ENCODE results near the gene FCN1. TPM values are rescaled to one million over a fixed set of nuclear protein-coding genes. Genes with fewer than 3 reads are reported as not detected.

Gene FCN1
- total RNA-seq, 1 donor from 2014 or later = not detected

DNA sequence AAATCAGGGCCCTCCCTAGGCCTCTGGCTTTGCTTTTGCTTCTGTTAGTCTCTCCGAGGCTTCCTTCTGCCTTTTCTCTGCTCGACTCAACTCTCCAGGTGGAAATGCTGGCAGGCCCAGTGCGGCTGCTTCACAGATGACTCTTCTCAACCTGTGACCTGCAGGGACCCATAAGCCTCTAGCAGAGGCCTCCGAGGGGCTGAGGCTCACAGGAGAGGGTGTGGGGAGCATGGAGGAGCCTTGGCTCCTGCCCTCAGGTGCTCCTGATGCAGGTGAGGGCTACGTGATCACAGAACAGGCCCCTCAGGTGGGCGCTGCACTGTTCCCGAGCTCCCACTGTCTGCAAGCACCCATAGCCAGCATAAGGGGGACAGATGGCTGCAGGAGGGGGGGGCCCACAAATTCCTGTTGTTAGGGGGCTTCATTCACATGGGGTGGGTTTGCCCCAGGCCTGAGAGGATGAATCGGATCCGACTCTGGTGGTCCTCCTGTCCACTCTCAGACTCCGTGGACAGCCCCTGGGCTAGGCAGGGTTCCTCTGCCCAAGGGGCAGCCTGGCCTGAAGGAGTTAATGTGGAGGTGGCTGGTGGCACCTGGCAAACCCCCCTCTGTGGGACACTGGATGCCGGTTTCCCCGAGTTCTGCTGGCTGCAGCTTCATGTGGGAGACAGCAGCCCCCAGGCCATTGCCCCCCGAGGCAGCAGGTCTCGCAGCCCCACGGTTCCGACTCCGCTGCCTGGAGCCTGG, 48.0 kb downstream of the FCN1 start:
- H3K4me3 Mint-ChIP-seq = no peak overlapping the region
- H3K36me3 Mint-ChIP-seq = no peaks in the 10 kb centered on the region
- no peaks in the 10 kb centered on the region for H3K4me1 Mint-ChIP-seq
- H3K27me3 Mint-ChIP-seq (ENCODE audit: low read depth) = peaks cover 20% of the 10 kb centered on the region
- peaks cover 6% of the 10 kb centered on the region for H3K9me3 Mint-ChIP-seq
- no peak for DNase-seq (ENCODE audit: low spot score in 2 of 2, unreplicated experiment in 2 of 2)
- TF ChIP-seq, protein P1, sequence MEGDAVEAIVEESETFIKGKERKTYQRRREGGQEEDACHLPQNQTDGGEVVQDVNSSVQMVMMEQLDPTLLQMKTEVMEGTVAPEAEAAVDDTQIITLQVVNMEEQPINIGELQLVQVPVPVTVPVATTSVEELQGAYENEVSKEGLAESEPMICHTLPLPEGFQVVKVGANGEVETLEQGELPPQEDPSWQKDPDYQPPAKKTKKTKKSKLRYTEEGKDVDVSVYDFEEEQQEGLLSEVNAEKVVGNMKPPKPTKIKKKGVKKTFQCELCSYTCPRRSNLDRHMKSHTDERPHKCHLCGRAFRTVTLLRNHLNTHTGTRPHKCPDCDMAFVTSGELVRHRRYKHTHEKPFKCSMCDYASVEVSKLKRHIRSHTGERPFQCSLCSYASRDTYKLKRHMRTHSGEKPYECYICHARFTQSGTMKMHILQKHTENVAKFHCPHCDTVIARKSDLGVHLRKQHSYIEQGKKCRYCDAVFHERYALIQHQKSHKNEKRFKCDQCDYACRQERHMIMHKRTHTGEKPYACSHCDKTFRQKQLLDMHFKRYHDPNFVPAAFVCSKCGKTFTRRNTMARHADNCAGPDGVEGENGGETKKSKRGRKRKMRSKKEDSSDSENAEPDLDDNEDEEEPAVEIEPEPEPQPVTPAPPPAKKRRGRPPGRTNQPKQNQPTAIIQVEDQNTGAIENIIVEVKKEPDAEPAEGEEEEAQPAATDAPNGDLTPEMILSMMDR (IDR thresholded peaks at IDR 0.05; ENCODE audit: unreplicated experiment) = no peak
- no peak overlapping the region for H3K27ac Mint-ChIP-seq

DNA sequence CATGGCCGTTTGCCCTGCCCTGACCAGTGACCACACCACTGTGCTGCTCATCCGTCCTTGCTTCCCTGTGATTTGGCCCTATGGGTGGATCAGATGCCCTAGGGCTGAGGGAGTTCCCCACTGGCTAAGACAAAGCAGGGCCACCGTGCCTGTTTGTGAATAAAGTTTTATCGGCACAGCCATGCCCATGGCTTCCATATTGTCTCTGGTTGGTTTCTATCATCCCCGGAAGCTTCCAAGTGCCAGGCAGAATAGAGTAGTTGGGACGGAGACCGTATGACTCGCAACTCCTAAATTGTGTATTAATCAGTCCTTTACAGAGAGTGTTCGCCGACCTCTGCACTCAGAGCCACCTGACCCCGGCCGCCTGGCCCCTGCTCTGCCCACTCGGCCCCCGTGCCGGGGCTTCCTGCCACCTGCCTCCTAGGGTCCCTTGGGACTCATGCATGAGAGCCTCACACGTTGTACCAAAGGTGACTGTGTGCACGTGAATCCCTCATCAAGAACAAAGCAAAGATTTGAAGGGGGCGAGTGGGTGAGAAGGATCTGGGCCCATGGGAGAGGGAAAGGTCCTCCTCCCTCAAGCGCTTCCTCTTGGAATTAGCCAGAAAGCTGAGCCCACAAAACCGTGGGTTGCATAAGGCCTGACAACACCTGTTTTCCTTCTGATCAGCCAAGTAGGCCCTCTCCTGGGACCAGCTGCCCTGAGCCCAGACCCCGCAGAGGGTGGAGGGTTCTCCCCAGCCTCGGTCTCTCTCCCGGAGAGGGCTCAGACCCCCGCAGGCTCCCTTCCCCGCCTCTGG, 48.8 kb downstream of the FCN1 start:
- TF ChIP-seq, protein P1 (IDR thresholded peaks at IDR 0.05; ENCODE audit: unreplicated experiment) = no peak
- Mint-ChIP-seq H3K27me3 (ENCODE audit: low read depth) (peaks cover 15% of the 10 kb centered on the region), H3K9me3 (no peaks in the 10 kb centered on the region), H3K36me3 (no peaks in the 10 kb centered on the region), H3K27ac (no peak overlapping the region), H3K4me1 (no peaks in the 10 kb centered on the region), H3K4me3 (no peak overlapping the region)
- DNase-seq (ENCODE audit: low spot score in 2 of 2, unreplicated experiment in 2 of 2) = no peak

DNA sequence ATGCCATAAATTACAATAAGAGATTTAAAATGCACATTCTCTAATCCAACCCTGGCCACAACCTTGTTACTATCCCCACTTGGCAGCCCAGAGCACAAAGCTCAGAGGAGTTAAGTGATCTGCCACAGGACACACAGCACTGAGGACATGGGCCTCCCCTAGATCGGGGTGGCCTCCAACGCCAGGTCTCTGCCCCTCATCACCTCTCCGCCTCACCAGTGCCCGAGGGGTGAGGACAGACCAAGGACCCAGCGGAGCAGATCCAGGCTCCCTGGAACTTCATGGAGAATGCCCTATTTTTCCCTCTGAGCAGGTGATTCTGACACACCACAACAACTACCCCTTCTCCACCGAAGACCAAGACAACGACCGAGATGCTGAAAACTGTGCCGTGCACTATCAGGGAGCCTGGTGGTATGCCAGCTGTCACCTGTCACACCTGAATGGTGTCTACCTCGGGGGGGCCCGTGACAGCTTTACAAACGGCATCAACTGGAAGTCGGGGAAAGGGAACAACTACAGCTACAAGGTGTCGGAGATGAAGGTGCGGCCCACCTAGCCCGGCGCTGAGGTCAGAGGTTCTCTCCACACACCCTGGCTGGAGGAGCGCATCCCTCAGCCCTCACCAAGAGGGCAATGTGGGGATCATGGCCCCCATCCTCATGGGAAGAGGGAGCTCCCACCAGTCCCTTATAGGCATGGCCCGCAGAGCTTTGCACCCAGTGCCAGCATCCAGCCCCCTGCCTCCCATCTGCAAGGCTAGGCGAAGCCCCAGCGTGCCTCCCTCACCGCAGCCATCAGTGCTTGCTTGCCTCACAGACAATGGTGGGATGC, 49.6 kb downstream of the FCN1 start:
- DNase-seq (ENCODE audit: low spot score in 2 of 2, unreplicated experiment in 2 of 2) = no peak
- Mint-ChIP-seq H3K27me3 (ENCODE audit: low read depth) (peaks cover 15% of the 10 kb centered on the region), H3K27ac (no peak overlapping the region), H3K36me3 (no peaks in the 10 kb centered on the region), H3K4me1 (no peaks in the 10 kb centered on the region), H3K9me3 (no peaks in the 10 kb centered on the region), H3K4me3 (no peak overlapping the region)
- TF ChIP-seq, protein P1 (IDR thresholded peaks at IDR 0.05; ENCODE audit: unreplicated experiment) = no peak

DNA sequence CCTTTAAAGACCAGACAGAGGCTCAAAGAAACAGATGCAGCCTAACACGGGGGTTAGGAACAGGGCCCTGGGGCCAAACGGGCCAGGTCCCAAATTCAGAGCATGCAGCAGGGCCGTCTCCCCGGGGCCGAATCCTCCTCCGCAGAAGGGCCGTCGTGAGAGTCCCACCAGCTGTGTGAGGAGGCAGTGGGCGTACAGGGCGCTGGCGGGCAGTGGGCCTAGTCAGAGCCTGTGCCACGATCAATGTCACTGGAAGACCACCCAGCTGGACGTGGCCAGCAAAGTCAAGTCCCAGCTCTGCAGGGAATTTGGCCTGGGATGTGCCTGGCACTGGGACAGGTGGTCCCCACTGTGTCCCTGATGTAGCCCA, 52.9 kb downstream of the FCN1 start:
- Mint-ChIP-seq H3K27me3 (ENCODE audit: low read depth) (peaks cover 3% of the 10 kb centered on the region), H3K4me1 (no peaks in the 10 kb centered on the region), H3K9me3 (peaks cover 8% of the 10 kb centered on the region), H3K36me3 (peaks cover 2% of the 10 kb centered on the region), H3K27ac (no peak overlapping the region), H3K4me3 (no peak overlapping the region)
- DNase-seq (ENCODE audit: low spot score in 2 of 2, unreplicated experiment in 2 of 2) = no peak
- TF ChIP-seq, protein P1 (IDR thresholded peaks at IDR 0.05; ENCODE audit: unreplicated experiment) = no peak

DNA sequence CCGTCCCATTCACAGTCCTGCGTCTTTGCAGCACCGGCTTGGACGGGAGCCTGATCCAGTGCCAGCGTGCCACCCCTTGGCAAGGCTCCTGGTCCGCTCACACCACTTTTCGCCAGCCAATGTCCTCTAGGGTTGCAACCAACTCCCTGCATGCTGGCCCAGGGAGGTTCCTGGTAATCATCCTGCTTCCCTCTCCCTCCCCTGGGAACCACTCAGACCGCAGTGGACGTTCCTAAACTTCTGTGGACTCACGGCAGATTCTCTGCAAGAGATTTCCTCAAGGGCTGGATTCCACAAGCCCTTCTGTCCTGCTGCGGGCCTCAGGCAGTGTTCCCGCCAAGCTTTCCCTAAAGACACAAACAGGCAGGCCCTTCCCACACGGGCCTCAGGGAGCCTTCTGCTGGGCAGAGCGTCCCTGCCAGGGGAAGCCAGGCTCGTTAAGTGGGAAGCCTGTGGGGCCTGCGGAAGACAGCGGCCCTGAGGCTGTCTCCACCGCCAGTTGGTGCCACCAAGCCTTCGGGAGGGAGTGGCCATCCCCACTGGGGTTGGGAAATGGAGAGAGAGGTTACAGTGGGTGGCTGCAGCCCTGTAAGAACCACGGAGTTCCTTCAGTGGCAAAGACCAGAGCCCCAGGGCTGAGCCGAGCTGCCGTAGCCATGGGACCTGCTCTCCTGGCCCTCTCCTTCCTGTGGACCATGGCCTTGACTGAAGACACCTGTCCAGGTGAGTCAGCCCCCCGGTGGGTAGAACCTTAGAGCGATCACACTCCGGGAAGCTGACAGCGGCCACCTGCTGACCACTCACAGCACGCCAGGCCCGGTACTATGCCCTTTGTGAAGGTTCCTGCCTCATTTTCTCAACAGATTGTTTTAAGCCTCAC, 53.5 kb downstream of the FCN1 start:
- H3K27ac Mint-ChIP-seq = no peak overlapping the region
- H3K4me1 Mint-ChIP-seq = no peaks in the 10 kb centered on the region
- no peak overlapping the region for H3K4me3 Mint-ChIP-seq
- H3K36me3 Mint-ChIP-seq = peaks cover 2% of the 10 kb centered on the region
- TF ChIP-seq, protein P1 (IDR thresholded peaks at IDR 0.05; ENCODE audit: unreplicated experiment) = no peak
- no peak for DNase-seq (ENCODE audit: low spot score in 2 of 2, unreplicated experiment in 2 of 2)
- peaks cover 10% of the 10 kb centered on the region for H3K9me3 Mint-ChIP-seq
- peaks cover 3% of the 10 kb centered on the region for H3K27me3 Mint-ChIP-seq (ENCODE audit: low read depth)
